Heart left ventricle (tissue), 13 donors: Measurements from ENCODE around the gene RGMB.

ENCODE experiments used
- POLR2A ChIP-seq, 2 donors: fragments of 450-650 bp; IDR thresholded peaks; one replicate each; pipeline ENCODE4 v1.6.1; 2017; ENCODE audit warnings: antibody characterized with exemption in 2 of 2, mild to moderate bottlenecking in 2 of 2, moderate library complexity in 2 of 2
- TF ChIP-seq, protein P1 (sequence below), 12 donors: fragments of 200-600 bp; sonication (generic) in 4 of 12; IDR thresholded peaks; one replicate each; pipeline versions ENCODE4 v1.5.0 to v1.8.0; 2018 to 2022; ENCODE audit warnings: antibody characterized with exemption in 12 of 12, mild to moderate bottlenecking in 5 of 12
- donor health status: ischemic (EF 13 %, LVEDD 7.1; RV severe dilation, severe dysfunction).
- donor health status: DM: no; HTN: yes; CAD: no.
- donor health status: DM: no; HTN: no; CAD: no.
- donor health status: ischemic (EF 25% LVEDD 6.9; RV normal size, moderate dysfunction).
- donor health status: ischemic (EF 25% LVEDD 5.7; RV mildly dilated, moderate dysfunction).
- donor health status: ischemic (EF 35%, LVEDD 5.7; RV mildly dilated, moderate dysfunction).
- donor health status: nonischemic (EF 11% LVEDD 7.7; RV severe dilation, severe dysfunction).
- donor health status: DM: yes; HTN: yes; CAD: no.
- donor health status: PGD.
- donor health status: ischemic (EF 29% LVEDD 5.4; RV normal size, mild dysfunction).
- donor health status: nonischemic (EF 23%, LVEDD 6.1; RV moderate dilation, normal function).

DNA sequence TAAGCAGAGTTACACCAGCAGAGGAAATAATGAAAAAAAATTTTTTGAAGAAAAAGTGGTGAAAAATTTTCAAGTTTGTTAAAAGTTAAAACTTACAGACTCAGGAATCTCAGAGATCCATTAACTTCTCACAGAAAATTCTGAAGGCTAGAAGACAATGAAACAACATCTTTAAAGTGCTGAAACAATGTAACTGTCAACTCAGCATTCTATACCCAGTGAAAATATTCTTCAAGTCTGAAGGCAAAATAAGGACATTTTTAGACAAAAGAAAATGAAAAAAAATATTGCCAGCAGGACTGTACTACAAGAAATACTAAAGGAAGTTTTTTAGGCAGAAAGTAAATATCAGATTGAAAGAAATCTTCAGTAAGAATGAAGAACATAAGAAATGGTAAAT, 36.7 kb upstream of the RGMB start:
- TF ChIP-seq POLR2A (IDR thresholded peaks at IDR 0.05), result no peak
- TF ChIP-seq, protein P1, sequence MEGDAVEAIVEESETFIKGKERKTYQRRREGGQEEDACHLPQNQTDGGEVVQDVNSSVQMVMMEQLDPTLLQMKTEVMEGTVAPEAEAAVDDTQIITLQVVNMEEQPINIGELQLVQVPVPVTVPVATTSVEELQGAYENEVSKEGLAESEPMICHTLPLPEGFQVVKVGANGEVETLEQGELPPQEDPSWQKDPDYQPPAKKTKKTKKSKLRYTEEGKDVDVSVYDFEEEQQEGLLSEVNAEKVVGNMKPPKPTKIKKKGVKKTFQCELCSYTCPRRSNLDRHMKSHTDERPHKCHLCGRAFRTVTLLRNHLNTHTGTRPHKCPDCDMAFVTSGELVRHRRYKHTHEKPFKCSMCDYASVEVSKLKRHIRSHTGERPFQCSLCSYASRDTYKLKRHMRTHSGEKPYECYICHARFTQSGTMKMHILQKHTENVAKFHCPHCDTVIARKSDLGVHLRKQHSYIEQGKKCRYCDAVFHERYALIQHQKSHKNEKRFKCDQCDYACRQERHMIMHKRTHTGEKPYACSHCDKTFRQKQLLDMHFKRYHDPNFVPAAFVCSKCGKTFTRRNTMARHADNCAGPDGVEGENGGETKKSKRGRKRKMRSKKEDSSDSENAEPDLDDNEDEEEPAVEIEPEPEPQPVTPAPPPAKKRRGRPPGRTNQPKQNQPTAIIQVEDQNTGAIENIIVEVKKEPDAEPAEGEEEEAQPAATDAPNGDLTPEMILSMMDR (IDR thresholded peaks at IDR 0.05), result no peak
